GM18867 (cell line): ENCODE data around the gene TUBA4B.
"Not testable (repeated sequence)": the region's sequence is repeated elsewhere in the genome, so short reads cannot be mapped to it uniquely, and the experiment has no call there.

Source experiments
- ATAC-seq: cut with Tn5 transposase; IDR thresholded peaks from one replicate; pipeline ENCODE4 v1.9.1; 2021; ENCODE audit warnings: mild to moderate bottlenecking, moderate library complexity; ENCODE audit not compliant: unreplicated experiment

TUBA4B gene

GRCh38 chr2:219309278-219309677, 56.2 kb downstream of the TUBA4B start, which contains the start of gene PTPRN:
TSS of gene PTPRN (minus strand) at chr2:219309401. CDS start at chr2:219309332, 69 bp downstream.
- no peak for ATAC-seq

DNA sequence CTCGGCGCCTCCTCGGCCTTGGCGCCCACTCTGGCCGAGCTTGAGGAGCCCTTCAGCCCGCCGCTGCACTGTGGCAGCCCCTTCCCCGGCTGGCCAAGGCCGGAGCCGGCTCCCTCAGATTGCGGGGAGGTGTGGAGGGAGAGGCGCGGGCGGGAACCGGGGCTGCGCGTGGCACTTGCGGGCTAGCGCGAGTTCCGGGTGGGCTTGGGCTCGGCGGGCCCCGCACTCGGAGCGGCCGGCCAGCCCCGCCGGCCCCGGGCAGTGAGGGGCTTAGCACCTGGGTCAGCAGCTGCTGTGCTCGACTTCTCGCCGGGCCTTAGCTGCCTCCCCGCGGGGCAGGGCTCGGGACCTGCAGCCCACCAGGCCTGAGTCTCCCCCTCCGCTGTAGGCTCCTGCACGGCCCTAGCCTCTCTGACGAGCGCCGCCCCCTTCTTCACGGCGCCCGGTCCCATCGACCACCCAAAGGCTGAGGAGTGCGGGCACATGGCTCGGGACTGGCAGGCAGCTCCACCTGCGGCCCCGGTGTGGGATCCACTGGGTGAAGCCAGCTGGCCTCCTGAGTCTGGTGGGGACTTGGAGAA, 59.7 kb downstream of the TUBA4B start:
- not testable (repeated sequence) for ATAC-seq

DNA sequence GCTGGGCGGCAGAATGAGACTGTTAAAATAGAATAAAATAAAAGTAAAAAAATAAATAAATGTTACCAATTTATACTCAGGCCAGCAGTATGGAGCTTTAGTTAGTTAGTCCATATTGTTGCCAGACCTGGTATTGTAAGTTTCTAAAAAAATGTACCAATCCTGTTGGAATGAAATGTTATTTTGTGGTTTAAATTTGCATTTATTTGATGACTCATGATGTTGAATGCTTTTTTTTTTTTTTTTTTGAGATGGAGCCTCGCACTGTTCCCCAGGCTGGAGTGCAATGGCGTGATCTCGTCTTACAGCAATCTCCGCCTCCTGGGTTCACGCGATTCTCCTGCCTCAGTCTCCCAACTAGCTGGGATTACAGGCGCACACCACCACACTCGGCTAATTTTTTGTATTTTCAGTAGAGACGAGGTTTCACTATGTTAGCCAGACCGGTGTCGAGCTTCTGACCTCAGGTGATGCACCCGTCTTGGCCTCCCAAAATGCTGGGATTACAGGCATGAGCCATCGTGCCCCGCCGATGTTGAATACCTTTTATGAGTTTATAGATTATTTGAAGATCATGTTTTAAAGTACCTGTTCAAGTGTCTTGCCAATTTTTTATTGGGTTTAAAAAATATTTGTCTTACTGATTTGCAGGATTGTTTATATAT, 61.9 kb downstream of the TUBA4B start:
- ATAC-seq = no peak
